Mesodermal cell (in vitro differentiated cells): ENCODE data around the gene MTA3.
"Not testable (repeated sequence)": the region's sequence is repeated elsewhere in the genome, so short reads cannot be mapped to it uniquely, and the experiment has no call there.

Experiments
- H3K27ac ChIP-seq: 2 replicates; pipeline ENCODE4 v1.7.0; 2013; ENCODE audit warnings: mild to moderate bottlenecking, low read depth, low read length, moderate library complexity; ENCODE audit not compliant: severe bottlenecking
- H3K36me3 ChIP-seq: 2 replicates; pipeline ENCODE4 v1.7.1; 2013; ENCODE audit warnings: mild to moderate bottlenecking, low read length, moderate library complexity; ENCODE audit not compliant: control insufficient read depth, insufficient read depth
- H3K4me1 ChIP-seq: one replicate; pipeline ENCODE4 v1.7.1; 2013; ENCODE audit warnings: mild to moderate bottlenecking, low read length; ENCODE audit not compliant: insufficient read depth, control insufficient read depth, poor library complexity, severe bottlenecking
- H3K4me3 ChIP-seq: 2 replicates; pipeline ENCODE4 v1.7.0; 2013; ENCODE audit warnings: low read length, control low read depth, mild to moderate bottlenecking; ENCODE audit not compliant: insufficient read depth, poor library complexity, severe bottlenecking; ENCODE audit errors: extremely low read depth
- H3K9me3 ChIP-seq: 2 replicates; pipeline ENCODE4 v1.7.1; 2013; ENCODE audit warnings: mild to moderate bottlenecking, low read length, moderate library complexity; ENCODE audit not compliant: control insufficient read depth
- WGBS, 2 experiments: methylation state at CpG; one replicate each; pipeline ENCODE4 v1.1.5; 2013; ENCODE audit warnings: missing lambda C conversion rate in 2 of 2; ENCODE audit not compliant: insufficient coverage in 2 of 2; 5-methylcytosine and 5-hydroxymethylcytosine counted together

Gene MTA3

GRCh38 chr2:42638080-42638784, 69.8 kb downstream of the MTA3 start:
- no peak overlapping the region for H3K27ac ChIP-seq
- H3K36me3 ChIP-seq = peaks cover 3% of the 10 kb centered on the region
- 94 to 100% methylated on average over 4 to 5 of the region's 7 CpGs for WGBS, 2 experiments
- H3K4me3 ChIP-seq = no peak overlapping the region
- H3K4me1 ChIP-seq = no peaks in the 10 kb centered on the region
- H3K9me3 ChIP-seq = no peaks in the 10 kb centered on the region

DNA sequence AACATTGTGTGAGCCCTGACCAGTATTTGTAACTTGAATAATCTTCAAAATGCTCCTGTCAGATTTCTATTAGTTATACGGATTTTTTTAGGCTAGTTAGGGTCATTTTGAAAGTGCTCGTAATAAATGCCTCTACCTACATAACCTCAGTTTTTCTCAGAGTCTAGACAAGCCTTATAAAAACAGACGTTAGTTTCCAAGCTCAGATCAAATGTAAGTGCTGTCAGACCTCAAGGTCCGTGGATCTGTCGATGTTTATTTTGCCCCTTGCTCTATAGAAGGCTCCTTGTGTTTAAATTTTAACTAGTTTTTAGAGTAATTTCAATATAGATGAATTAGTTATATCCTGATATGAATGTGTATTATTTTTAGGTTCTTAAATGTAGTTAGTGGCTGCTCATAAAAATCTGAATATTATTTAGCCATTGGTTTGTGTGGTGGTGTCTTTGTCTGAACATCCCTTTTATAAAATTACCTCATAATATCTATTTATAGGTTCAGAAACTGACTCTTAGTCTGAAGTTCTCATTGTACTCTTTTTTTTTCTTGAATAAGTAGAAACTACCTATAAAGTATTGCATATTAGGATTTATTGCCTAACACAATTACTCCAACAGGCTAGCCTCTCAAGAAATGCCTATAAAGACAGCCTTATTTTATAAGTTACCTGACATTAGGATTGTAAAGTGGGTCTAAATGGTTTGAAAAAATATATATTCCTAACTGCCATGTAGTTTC, 71.1 kb downstream of the MTA3 start:
- Histone ChIP-seq H3K9me3 (no peaks in the 10 kb centered on the region), H3K4me3 (no peak overlapping the region), H3K27ac (no peak overlapping the region), H3K36me3 (peaks cover 16% of the 10 kb centered on the region), H3K4me1 (no peaks in the 10 kb centered on the region)
- 86% methylated on average over 1 of the region's 5 CpGs; no CpG with 5 or more reads in 1 of the 2 experiments for WGBS, 2 experiments

DNA sequence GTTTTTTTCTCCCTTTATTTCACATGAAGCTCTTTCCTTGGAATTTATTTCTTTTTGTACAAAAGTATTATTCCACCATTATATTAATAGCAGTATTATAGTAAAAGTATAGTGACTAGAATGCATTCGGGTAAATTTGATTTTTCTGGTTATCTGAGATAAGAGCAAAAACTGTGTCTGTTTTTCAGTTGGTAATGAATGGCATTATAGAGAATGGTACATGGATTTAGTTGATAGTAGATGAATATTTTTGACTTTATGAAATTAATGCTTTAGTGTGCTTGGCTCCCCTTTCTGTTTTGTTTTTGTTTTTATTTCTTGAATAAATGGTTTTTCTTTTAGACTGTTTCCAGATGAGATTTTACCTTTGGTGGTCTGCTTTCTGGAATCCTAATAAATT, 71.8 kb downstream of the MTA3 start:
- H3K27ac ChIP-seq = no peak overlapping the region
- H3K4me3 ChIP-seq = no peak overlapping the region
- H3K4me1 ChIP-seq = no peaks in the 10 kb centered on the region
- H3K9me3 ChIP-seq = peaks cover under 1% of the 10 kb centered on the region
- 100% methylated on average over 1 of the region's 1 CpG for WGBS, 2 experiments
- peaks cover 24% of the 10 kb centered on the region for H3K36me3 ChIP-seq

GRCh38 chr2:42642371-42642770, 73.9 kb downstream of the MTA3 start:
- peaks cover 40% of the 10 kb centered on the region for H3K36me3 ChIP-seq
- not testable (repeated sequence) for H3K27ac ChIP-seq, H3K4me1 ChIP-seq, H3K9me3 ChIP-seq, H3K4me3 ChIP-seq
- WGBS, 2 experiments = 100% methylated on average over 2 of the region's 2 CpGs; no CpG with 5 or more reads in 1 of the 2 experiments

GRCh38 chr2:42645551-42645950, 77.1 kb downstream of the MTA3 start:
- no peak overlapping the region for H3K27ac ChIP-seq
- no peaks in the 10 kb centered on the region for H3K4me1 ChIP-seq
- H3K4me3 ChIP-seq = no peak overlapping the region
- H3K36me3 ChIP-seq = peaks cover 50% of the 10 kb centered on the region
- 90% methylated on average over 1 of the region's 2 CpGs; no CpG with 5 or more reads in 1 of the 2 experiments for WGBS, 2 experiments
- peaks cover 5% of the 10 kb centered on the region for H3K9me3 ChIP-seq

GRCh38 chr2:42648796-42649195, 80.4 kb downstream of the MTA3 start:
- Histone ChIP-seq H3K9me3 (peaks cover 5% of the 10 kb centered on the region), H3K36me3 (peaks cover 42% of the 10 kb centered on the region), H3K4me1 (peaks cover 7% of the 10 kb centered on the region), H3K27ac (no peak overlapping the region), H3K4me3 (no peak overlapping the region)
- WGBS, 2 experiments = 92 to 98% methylated on average over 4 to 5 of the region's 8 CpGs

- Histone ChIP-seq H3K9me3 (no peaks in the 10 kb centered on the region), H3K36me3 (peaks cover 31% of the 10 kb centered on the region), H3K4me1 (peaks cover 15% of the 10 kb centered on the region), H3K4me3 (no peak overlapping the region), H3K27ac (no peak overlapping the region)
- no CpG with 5 or more reads among the region's 1 CpG for WGBS, 2 experiments
Observed at GRCh38 chr2:42651057-42651456, 82.6 kb downstream of the MTA3 start.

GRCh38 chr2:42652086-42652485, 83.7 kb downstream of the MTA3 start:
- Histone ChIP-seq H3K9me3 (no peaks in the 10 kb centered on the region), H3K27ac (no peak overlapping the region), H3K4me1 (peaks cover 15% of the 10 kb centered on the region), H3K4me3 (no peak overlapping the region), H3K36me3 (peaks cover 29% of the 10 kb centered on the region)
- WGBS, 2 experiments = 83 to 92% methylated on average over 2 to 3 of the region's 6 CpGs

DNA sequence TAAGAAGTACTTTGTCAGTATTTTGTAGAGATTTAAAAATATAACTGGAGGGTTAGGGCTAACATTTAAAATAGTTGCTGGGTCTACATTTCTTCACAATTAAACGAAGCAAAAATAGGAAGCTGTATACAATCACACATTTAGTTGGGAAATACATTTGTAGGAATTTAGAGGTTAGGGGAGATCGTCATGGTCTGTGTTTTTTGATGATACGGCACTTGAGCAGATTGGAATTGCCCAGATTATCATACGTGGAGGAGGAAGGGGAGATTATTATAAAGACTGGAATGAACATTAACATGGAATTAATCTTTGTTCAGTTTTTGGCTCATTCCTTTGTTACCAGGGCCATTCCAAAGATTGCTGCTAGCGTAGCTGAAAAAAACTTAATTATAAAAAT, 84.6 kb downstream of the MTA3 start:
- Histone ChIP-seq H3K9me3 (no peaks in the 10 kb centered on the region), H3K4me3 (no peak overlapping the region), H3K27ac (no peak overlapping the region), H3K4me1 (peaks cover 15% of the 10 kb centered on the region), H3K36me3 (peaks cover 28% of the 10 kb centered on the region)
- 87 to 92% methylated on average over 3 of the region's 5 CpGs for WGBS, 2 experiments

DNA sequence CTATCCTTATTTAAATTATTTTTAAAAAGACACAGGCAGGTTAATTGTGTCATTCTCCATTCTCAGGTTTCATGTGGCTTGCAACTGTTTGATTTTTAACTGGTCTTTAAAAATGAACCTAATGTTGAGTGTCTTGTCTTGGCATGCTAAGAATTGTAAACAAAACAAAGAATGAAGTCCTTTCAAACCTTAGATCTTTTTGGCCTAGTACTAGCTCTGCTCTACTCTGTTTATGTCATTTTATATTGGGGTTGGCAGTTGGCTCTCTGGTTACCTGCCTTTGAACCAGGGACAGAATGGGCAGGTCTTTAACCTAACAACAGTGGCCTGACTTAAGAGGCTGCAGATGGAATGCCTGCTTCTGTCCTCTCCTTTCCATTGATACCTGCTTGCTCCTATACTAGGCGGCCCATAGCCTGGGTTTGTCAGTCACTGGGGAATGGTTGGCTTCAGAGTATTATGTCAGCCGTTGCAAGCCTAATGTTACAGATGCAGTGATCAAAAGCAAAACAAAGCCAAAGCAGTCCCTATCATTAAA, 85.5 kb downstream of the MTA3 start:
- H3K36me3 ChIP-seq = peaks cover 29% of the 10 kb centered on the region
- H3K27ac ChIP-seq = no peak overlapping the region
- no CpG with 5 or more reads among the region's 2 CpGs for WGBS, 2 experiments

GRCh38 chr2:42658306-42658705, 89.9 kb downstream of the MTA3 start:
- Histone ChIP-seq H3K4me3 (no peak overlapping the region), H3K9me3 (no peaks in the 10 kb centered on the region), H3K36me3 (peaks cover 40% of the 10 kb centered on the region), H3K4me1 (peaks cover 12% of the 10 kb centered on the region), H3K27ac (no peak overlapping the region)
- WGBS, 2 experiments = 82 to 86% methylated on average over 7 of the region's 8 CpGs

More for the DNA sequence above, 85.5 kb downstream of the MTA3 start:
- Histone ChIP-seq H3K9me3 (no peaks in the 10 kb centered on the region), H3K4me3 (no peak overlapping the region), H3K4me1 (peaks cover 15% of the 10 kb centered on the region)
